GM23338 (cell line): ENCODE data around the gene TMEM154. TPM values are rescaled to one million over a fixed set of nuclear protein-coding genes. Genes with fewer than 3 reads are reported as not detected.

ENCODE experiments used
- ATAC-seq: fragments of 200-7000 bp; cut with Tn5 transposase; 3 replicates; pipeline ENCODE4 v1.9.1; 2020
- DNase-seq: peaks from one replicate; pipeline ENCODE4 v3.0.0-alpha.2; 2015; ENCODE audit warnings: low spot score
- H2AFZ ChIP-seq: fragments of 200-600 bp; sonication (generic); 2 replicates; pipeline ENCODE4 v1.8.0; 2016; ENCODE audit warnings: antibody characterized with exemption, mild to moderate bottlenecking, moderate library complexity
- H3F3A ChIP-seq: fragments of 200-600 bp; sonication (generic); replicated peaks from 2 replicates; pipeline ENCODE4 v1.8.0; 2017; ENCODE audit warnings: antibody characterized with exemption, mixed run types, low read depth
- H3K27ac ChIP-seq: fragments of 200-600 bp; sonication (generic); 2 replicates; pipeline ENCODE4 v1.6.1; 2016; ENCODE audit warnings: low read depth
- H3K27me3 ChIP-seq: fragments of 200-600 bp; sonication (generic); 2 replicates; pipeline ENCODE4 v1.8.0; 2016; ENCODE audit warnings: mild to moderate bottlenecking, mixed run types, moderate library complexity; ENCODE audit not compliant: insufficient read depth
- H3K36me3 ChIP-seq: fragments of 200-600 bp; sonication (generic); 2 replicates; pipeline ENCODE4 v1.8.0; 2016; ENCODE audit warnings: mild to moderate bottlenecking; ENCODE audit not compliant: insufficient read depth
- H3K4me1 ChIP-seq: fragments of 200-600 bp; sonication (generic); 2 replicates; pipeline ENCODE4 v1.8.0; 2016; ENCODE audit warnings: mild to moderate bottlenecking, moderate library complexity; ENCODE audit not compliant: insufficient read depth
- H3K4me2 ChIP-seq: fragments of 200-600 bp; sonication (generic); 2 replicates; pipeline ENCODE4 v1.7.1; 2017; ENCODE audit warnings: mixed run types
- H3K4me3 ChIP-seq: fragments of 200-600 bp; sonication (generic); 2 replicates; pipeline ENCODE4 v1.6.1; 2016; ENCODE audit warnings: mixed run types
- H3K79me2 ChIP-seq: fragments of 200-600 bp; sonication (generic); replicated peaks from 2 replicates; pipeline ENCODE4 v1.8.0; 2017; ENCODE audit warnings: mild to moderate bottlenecking; ENCODE audit not compliant: insufficient read depth
- H3K9me2 ChIP-seq: fragments of 200-600 bp; sonication (generic); 2 replicates; pipeline ENCODE4 v1.8.0; 2017; ENCODE audit not compliant: insufficient read depth
- H4K20me1 ChIP-seq: fragments of 200-600 bp; sonication (generic); replicated peaks from 2 replicates; pipeline ENCODE4 v1.8.0; 2017; ENCODE audit warnings: mild to moderate bottlenecking; ENCODE audit not compliant: insufficient read depth
- H3K27ac Mint-ChIP-seq: 2 replicates; pipeline ENCODE4 v1.8.0; 2020; ENCODE audit warnings: inconsistent platforms, mild to moderate bottlenecking, moderate library complexity, mixed read lengths
- H3K27me3 Mint-ChIP-seq: 3 replicates; pipeline ENCODE4 v1.8.0; 2022; ENCODE audit warnings: low read depth, mild to moderate bottlenecking, moderate library complexity, mixed read lengths, inconsistent platforms; ENCODE audit not compliant: insufficient read depth, poor library complexity
- H3K36me3 Mint-ChIP-seq: 3 replicates; pipeline ENCODE4 v1.8.0; 2021; ENCODE audit warnings: low read depth, mild to moderate bottlenecking, inconsistent platforms, moderate library complexity, mixed read lengths
- H3K4me1 Mint-ChIP-seq: 3 replicates; pipeline ENCODE4 v1.8.0; 2020; ENCODE audit warnings: mild to moderate bottlenecking, inconsistent platforms, mixed read lengths
- H3K4me3 Mint-ChIP-seq: 3 replicates; pipeline ENCODE4 v1.8.0; 2021; ENCODE audit warnings: moderate library complexity, mild to moderate bottlenecking, inconsistent platforms, mixed read lengths
- H3K9me3 Mint-ChIP-seq: 3 replicates; pipeline ENCODE4 v1.8.0; 2020; ENCODE audit warnings: moderate library complexity, mild to moderate bottlenecking, inconsistent platforms, mixed read lengths
- CREB1 ChIP-seq: fragments of 250-450 bp; sonication (Bioruptor Pico); IDR thresholded peaks from 2 replicates; pipeline ENCODE4 v1.5.0; 2020; ENCODE audit warnings: low read depth, mild to moderate bottlenecking, moderate library complexity
- EZH2 ChIP-seq: fragments of 200-600 bp; sonication (generic); IDR thresholded peaks from one replicate; pipeline ENCODE4 v1.8.0; 2017; ENCODE audit warnings: antibody characterized with exemption, mild to moderate bottlenecking, low read depth; ENCODE audit not compliant: unreplicated experiment
- EZH2phosphoT487 ChIP-seq: fragments of 200-600 bp; sonication (generic); IDR thresholded peaks from one replicate; pipeline ENCODE4 v1.8.1; 2018; ENCODE audit warnings: antibody characterized with exemption; ENCODE audit not compliant: unreplicated experiment
- JUNB ChIP-seq: IDR thresholded peaks from one replicate; pipeline ENCODE4 v1.6.1; 2016; ENCODE audit warnings: antibody characterized with exemption; ENCODE audit not compliant: unreplicated experiment
- NANOG ChIP-seq: IDR thresholded peaks from 2 replicates; pipeline ENCODE4 v1.6.1; 2016; ENCODE audit warnings: antibody characterized with exemption, borderline replicate concordance
- POLR2AphosphoS5 ChIP-seq: IDR thresholded peaks from 2 replicates; pipeline ENCODE4 v1.6.1; 2016; ENCODE audit warnings: antibody characterized with exemption, low read depth
- STAT1 ChIP-seq: IDR thresholded peaks from one replicate; pipeline ENCODE4 v1.6.1; 2016; ENCODE audit warnings: antibody characterized with exemption; ENCODE audit not compliant: unreplicated experiment
- ZNF331 ChIP-seq: fragments of 250-450 bp; sonication (Bioruptor Pico); IDR thresholded peaks from 2 replicates; pipeline ENCODE4 v1.5.0; 2020; ENCODE audit warnings: low read depth, mild to moderate bottlenecking, moderate library complexity
- polyA plus RNA-seq: library from polyadenylated mRNA; unstranded; fragments of >200 nt; fragmentation: Nextera tagmentation; extraction: Ambion mirVana; gene quantifications from 2 replicates; pipeline ENCODE4 v1.2.1, GENCODE V29; 2016
- total RNA-seq: library from RNA; depleted of rRNA; stranded (reverse); fragments of >200 nt; shearing (Covaris generic); gene quantifications from 2 replicates; pipeline ENCODE4 v1.2.3, GENCODE V29; 2014
- TF ChIP-seq, protein P1 (sequence below): IDR thresholded peaks from one replicate; pipeline ENCODE4 v1.6.1; 2018; ENCODE audit warnings: antibody characterized with exemption; ENCODE audit not compliant: unreplicated experiment
- TF ChIP-seq, protein P2 (sequence below), 2 experiments: fragments of 200-600 bp in 1 of 2; sonication (generic) in 1 of 2; conservative IDR thresholded peaks; 2 replicates each; pipeline versions ENCODE4 v1.5.1 to v1.6.1; 2016 to 2017; ENCODE audit warnings: antibody characterized with exemption in 2 of 2, low read depth in 2 of 2, mild to moderate bottlenecking in 2 of 2, moderate library complexity in 1 of 2

Gene TMEM154
- total and polyA plus RNA-seq, 2 experiments from 2014 or later, result 1.0 to 1.7 TPM

DNA sequence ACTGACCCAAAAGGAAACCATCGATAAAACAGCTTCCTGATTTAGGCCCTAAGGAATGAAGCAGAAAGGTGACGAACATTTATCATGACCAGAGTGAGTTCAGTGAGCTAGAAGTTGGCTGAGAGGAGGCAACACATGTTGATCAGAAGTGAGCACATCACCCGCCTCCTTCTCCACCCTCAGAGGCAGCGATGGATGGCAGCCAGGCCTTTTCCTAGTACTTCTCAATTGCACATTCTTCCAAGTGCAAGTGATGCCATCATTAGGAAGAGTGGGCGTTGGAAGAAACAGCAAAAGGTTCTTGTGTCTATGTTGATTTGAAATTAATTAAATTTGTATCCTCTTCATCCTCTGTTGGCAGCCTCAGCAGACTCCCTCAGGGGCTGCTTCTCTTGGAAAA lies 51.7 kb downstream of the TMEM154 start:
- no peaks in the 10 kb centered on the region for H3K27me3 ChIP-seq
- Mint-ChIP-seq H3K4me1 (no peaks in the 10 kb centered on the region; the same call in 2 of the 3 replicates), H3K27me3 (no peaks in the 10 kb centered on the region), H3K36me3 (no peaks in the 10 kb centered on the region), H3K27ac (no peak overlapping the region), H3K4me3 (no peak overlapping the region), H3K9me3 (no peaks in the 10 kb centered on the region)
- ATAC-seq (no peak), DNase-seq (no peak)
- TF ChIP-seq CREB1, result no peak
- TF ChIP-seq, protein P1, sequence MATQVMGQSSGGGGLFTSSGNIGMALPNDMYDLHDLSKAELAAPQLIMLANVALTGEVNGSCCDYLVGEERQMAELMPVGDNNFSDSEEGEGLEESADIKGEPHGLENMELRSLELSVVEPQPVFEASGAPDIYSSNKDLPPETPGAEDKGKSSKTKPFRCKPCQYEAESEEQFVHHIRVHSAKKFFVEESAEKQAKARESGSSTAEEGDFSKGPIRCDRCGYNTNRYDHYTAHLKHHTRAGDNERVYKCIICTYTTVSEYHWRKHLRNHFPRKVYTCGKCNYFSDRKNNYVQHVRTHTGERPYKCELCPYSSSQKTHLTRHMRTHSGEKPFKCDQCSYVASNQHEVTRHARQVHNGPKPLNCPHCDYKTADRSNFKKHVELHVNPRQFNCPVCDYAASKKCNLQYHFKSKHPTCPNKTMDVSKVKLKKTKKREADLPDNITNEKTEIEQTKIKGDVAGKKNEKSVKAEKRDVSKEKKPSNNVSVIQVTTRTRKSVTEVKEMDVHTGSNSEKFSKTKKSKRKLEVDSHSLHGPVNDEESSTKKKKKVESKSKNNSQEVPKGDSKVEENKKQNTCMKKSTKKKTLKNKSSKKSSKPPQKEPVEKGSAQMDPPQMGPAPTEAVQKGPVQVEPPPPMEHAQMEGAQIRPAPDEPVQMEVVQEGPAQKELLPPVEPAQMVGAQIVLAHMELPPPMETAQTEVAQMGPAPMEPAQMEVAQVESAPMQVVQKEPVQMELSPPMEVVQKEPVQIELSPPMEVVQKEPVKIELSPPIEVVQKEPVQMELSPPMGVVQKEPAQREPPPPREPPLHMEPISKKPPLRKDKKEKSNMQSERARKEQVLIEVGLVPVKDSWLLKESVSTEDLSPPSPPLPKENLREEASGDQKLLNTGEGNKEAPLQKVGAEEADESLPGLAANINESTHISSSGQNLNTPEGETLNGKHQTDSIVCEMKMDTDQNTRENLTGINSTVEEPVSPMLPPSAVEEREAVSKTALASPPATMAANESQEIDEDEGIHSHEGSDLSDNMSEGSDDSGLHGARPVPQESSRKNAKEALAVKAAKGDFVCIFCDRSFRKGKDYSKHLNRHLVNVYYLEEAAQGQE, result no peak
- no peak for TF ChIP-seq EZH2
- TF ChIP-seq, protein P2, sequence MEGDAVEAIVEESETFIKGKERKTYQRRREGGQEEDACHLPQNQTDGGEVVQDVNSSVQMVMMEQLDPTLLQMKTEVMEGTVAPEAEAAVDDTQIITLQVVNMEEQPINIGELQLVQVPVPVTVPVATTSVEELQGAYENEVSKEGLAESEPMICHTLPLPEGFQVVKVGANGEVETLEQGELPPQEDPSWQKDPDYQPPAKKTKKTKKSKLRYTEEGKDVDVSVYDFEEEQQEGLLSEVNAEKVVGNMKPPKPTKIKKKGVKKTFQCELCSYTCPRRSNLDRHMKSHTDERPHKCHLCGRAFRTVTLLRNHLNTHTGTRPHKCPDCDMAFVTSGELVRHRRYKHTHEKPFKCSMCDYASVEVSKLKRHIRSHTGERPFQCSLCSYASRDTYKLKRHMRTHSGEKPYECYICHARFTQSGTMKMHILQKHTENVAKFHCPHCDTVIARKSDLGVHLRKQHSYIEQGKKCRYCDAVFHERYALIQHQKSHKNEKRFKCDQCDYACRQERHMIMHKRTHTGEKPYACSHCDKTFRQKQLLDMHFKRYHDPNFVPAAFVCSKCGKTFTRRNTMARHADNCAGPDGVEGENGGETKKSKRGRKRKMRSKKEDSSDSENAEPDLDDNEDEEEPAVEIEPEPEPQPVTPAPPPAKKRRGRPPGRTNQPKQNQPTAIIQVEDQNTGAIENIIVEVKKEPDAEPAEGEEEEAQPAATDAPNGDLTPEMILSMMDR (conservative IDR thresholded peaks at IDR 0.05; ENCODE audit: low read depth in 2 of 2), result no peak
- TF ChIP-seq EZH2phosphoT487, result no peak
- TF ChIP-seq JUNB, result no peak
- TF ChIP-seq STAT1, result no peak
- TF ChIP-seq ZNF331, result no peak
- TF ChIP-seq POLR2AphosphoS5, result no peak
- TF ChIP-seq NANOG, result no peak
- H3K4me3 ChIP-seq, result no peak overlapping the region
- H3F3A ChIP-seq, result no peaks in the 10 kb centered on the region
- no peaks in the 10 kb centered on the region for H4K20me1 ChIP-seq
- no peaks in the 10 kb centered on the region for H3K4me1 ChIP-seq
- H3K27ac ChIP-seq, result no peak overlapping the region
- no peak overlapping the region for H2AFZ ChIP-seq
- no peak overlapping the region for H3K4me2 ChIP-seq
- no peaks in the 10 kb centered on the region for H3K79me2 ChIP-seq
- no peaks in the 10 kb centered on the region for H3K9me2 ChIP-seq
- H3K36me3 ChIP-seq, result no peaks in the 10 kb centered on the region

DNA sequence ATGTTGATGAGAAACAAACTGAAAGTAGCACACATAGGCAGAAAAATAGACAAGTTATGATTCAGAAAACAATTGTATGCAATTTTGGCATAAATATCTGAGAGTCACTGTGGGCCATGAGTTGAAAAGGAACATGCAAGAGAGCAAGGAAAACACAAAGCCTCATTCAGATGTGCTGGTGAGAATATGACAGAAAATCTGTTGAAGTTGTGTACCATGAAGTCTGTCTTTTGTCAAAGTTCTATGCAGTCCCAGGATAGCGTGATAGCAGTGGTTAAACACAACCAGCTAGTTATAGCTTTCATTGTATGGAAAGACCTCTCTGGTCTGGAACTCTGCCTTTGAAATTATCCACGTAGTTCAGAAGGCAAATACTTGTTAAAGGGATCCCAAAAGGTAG lies 53.0 kb downstream of the TMEM154 start:
- H3K27ac ChIP-seq, result no peak overlapping the region
- no peaks in the 10 kb centered on the region for H3K36me3 ChIP-seq
- H3K4me1 Mint-ChIP-seq, result no peaks in the 10 kb centered on the region
- no peak overlapping the region for H3K27ac Mint-ChIP-seq
- no peak overlapping the region for H3K4me2 ChIP-seq
- no peak for DNase-seq
- no peaks in the 10 kb centered on the region for H3K27me3 Mint-ChIP-seq
- no peaks in the 10 kb centered on the region for H3K79me2 ChIP-seq
- no peak for ATAC-seq
- TF ChIP-seq, protein P1, result no peak
- no peak for TF ChIP-seq NANOG
- H3K4me3 ChIP-seq, result no peak overlapping the region
- H3K27me3 ChIP-seq, result no peaks in the 10 kb centered on the region
- no peaks in the 10 kb centered on the region for H3K36me3 Mint-ChIP-seq
- no peaks in the 10 kb centered on the region for H3K9me2 ChIP-seq
- H3K9me3 Mint-ChIP-seq, result no peaks in the 10 kb centered on the region
- H3F3A ChIP-seq, result no peaks in the 10 kb centered on the region
- no peak overlapping the region for H2AFZ ChIP-seq
- no peaks in the 10 kb centered on the region for H4K20me1 ChIP-seq
- H3K4me1 ChIP-seq, result no peaks in the 10 kb centered on the region
- H3K4me3 Mint-ChIP-seq, result no peak overlapping the region
